GM19238 (cell line): ENCODE data around the gene ZNF786.
A peak's percentile ranks its signal among the peaks of the same experiment; 100 is the strongest.
"Not testable (repeated sequence)": the region's sequence is repeated elsewhere in the genome, so short reads cannot be mapped to it uniquely, and the experiment has no call there.

Source experiments
- DNase-seq: peaks from one replicate; pipeline ENCODE4 v3.0.0; 2011; ENCODE audit warnings: low spot score; ENCODE audit not compliant: insufficient read length

The ZNF786 gene

DNA sequence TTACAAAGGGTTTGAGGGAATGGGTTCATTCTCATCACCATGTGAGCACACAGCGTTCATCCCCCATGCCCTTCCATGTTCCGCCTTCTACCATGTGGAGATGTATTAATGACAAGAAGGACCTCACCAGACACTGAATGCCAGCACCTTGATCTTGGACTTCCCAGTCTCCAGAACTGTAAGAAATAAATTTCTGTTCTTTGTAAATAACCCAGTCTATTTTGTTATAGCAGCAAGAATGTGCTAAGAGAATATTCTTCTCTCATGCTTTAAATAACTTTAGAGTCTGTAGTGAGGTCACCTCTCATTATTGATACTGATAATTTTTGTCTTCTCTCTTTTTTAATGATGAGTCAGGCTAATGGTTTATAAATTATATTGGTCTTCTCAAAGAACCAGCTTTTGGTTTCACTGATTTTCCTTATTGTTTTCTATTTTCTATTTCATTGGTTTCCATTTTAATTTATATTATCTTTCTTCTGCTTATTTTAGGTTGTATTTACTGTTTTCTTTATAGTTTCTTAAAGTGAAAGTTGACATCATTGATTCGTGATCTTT is 59.1 kb downstream of the ZNF786 start:
- DNase-seq: no peak

DNA sequence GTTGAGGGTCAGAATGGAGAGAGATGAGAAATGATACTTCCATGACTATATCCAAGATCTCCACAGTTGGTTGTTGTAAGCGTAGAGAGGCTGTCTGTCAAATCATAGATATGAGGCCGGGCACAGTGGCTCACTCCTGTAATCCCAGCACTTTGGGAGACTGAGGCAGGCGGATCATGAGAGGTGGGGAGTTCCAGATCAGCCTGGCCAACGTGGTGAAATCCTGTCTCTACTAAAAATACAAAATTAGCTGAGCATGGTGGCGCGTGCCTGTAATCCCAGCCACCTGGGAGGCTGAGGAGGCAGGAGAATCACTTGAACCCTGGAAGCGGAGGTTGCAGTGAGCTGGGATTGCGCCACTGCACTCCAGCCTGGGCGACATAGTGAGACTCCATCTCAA is 60.1 kb downstream of the ZNF786 start:
- DNase-seq: not testable (repeated sequence)

DNA sequence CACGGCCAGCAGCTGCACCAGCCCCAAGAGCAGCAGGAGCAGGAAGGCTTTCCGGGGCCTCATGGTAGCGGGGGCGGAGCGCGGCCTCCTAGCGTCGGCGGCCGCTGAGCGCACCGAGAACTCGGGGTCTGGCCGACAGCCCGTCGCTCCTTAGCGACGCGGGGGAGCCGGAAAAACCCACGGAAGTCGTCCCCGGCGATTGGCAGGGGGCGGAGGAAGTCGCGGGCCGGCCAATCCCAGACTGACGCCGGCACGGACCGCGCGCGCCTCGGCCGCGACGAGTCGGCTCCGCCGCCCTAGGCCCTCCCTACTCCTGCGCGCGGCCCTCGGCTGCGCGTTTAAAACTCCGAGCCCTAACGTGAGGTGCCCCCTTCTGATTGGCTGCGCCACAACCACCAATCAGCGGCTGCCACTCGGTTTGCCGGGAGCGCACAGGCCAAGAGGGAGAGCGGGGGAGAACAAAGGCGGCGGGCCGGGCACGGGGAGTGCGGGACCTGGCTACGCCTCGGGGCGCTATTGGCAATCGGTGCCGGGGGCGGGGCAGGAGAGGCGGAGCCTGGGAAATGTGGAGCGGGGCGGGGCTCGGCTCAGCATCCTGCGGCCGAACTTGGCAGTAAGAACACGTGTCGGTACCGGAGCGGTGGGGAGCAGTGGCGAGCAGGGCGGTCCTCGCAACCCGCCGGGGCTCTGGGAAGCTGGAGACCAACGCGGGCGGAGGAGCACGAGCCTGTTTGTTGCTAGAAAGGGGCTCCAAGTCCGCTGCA is 62.0 kb downstream of the ZNF786 start, which contains the start of gene PDIA4:
Gene PDIA4 (minus strand): TSS at position 160 of the 764 bp plus-strand sequence. CDS start 97 bp downstream, at position 63.
- DNase-seq: peak; percentile 98

DNA sequence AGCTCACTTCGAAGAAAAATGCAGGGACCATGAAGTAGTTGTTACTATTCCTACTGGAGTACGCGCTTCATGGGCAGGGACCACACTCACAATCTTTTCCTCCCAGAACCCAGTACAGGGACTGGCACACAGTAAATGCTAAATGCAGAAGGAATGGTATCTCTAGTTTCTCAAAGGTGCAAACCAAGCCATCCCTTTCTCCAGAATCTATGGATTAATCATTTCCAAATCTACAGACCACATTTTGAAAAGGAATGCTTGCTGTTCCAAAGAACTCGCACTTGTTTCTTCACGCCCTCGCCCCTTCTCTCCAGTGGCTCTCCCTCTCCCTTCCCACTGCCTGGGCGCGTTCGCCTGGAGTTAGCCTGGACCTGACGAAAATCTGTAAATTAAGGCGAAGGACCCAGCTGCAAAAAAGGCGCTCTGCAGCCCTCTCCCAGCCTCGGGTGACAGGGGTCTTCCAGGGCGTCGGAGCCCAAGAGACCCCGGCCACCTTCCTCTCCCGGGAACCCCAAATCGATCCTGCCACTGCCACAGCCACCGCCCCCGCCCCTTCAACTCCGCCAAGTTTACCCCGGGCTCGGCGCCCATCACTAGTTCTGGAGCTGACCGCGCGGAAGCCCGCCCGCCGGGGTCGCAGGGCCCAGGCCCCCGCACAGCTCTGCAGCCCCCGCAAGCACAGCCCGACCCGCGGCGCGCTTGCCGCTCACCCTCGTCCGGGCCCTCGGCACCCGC is 62.7 kb downstream of the ZNF786 start:
- no peak for DNase-seq

DNA sequence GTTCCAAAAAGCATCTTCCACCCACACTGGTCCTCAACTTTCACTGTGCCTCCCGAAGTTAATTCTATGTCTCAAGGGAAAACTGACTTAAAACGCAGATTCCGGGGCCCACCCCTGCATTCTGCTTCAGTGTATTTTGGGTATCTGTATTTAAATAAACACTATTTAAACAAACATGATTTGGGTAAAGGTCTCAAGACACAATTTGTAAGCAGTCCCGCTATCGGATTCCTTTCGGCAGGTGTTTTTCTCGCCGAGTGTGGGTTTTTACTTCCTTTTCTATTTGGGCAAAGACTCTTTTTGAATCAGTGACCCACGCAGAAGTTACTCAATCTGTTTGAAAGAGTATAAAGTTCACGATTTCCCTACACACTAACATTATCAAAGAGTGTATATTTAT is 63.5 kb downstream of the ZNF786 start:
- peak; percentile 23 for DNase-seq

DNA sequence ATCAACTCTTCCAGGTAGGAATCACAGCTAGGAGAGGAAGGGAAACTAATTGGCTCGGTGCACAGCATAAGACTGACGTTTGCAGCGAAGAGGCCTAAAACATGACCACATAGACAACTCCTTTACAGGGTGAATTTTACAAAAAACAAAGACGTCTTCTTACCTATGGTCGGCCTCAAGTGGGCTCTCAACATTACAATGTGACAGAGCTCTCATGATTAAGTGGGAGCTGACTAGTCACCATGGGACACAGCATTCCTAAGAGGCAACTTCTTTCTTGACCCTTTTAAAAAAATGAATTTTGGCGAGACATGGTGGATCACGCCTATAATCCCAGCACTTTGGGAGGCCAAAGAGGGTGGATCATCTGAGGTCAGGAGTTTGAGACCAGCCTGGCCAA is 66.9 kb downstream of the ZNF786 start:
- no peak for DNase-seq

DNA sequence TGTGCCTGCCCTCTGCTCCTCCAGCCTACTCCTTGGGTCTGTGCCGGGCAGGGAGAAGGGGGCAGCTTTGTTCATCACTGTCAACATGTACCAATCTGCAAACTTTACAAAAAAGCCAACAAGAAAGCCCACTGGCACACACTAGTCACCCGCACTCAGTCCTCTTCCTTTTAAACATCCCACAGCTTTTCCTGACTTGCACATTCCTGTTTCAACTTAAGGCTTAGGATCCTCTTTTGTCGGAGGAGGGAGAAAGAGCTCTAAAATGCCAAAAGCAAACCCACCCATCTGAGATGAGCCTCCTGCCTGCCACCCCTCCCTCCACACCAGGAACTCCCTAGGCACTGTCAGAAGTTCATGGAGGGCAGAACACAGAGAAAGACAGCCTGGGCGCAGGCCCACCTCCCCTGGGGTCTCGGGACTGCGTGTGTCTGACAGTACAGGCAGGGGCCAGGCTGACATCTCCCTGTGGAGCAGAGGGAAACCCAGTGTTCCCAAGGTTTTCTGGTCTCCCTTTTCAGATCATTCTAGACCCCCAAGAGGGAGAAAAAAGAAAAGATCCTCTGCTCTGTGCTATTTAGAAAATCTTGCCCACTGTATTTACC is 67.7 kb downstream of the ZNF786 start:
- DNase-seq: no peak

DNA sequence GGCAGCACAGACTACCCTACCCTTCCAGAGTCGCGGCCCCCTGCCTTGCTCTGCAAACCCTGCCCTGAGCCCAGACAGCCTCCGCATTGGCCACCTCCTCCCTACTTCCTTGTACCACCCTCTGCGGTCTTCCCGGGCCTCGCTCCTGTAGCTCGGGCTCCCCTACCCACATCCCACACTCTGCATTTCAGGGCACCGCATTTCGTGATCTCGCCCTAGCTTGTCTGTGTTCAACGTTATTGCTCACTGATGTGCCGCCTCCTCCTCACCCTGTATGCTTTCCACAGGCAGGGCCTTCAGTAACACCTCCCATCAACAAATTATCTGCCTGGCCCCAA is 68.8 kb downstream of the ZNF786 start:
- no peak for DNase-seq

DNA sequence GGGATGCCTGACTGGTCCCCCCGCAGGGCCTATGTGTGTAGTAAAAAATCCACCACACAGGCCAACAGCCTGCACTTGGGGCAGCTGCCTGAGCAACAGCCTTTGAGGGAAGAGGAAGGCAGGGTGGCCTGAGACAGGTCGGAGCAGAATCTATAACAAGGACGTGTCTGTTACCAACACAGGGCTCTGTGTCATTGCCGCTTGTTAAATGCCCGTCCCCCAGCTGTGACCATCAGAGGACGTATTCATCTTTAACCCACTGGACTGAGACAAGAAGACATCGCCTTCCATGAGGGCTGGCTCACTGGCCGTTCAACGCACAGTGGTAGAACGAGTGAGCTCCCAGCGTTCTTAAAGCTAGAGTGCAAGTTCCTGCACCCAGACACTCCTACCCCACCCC is 70.0 kb downstream of the ZNF786 start:
- DNase-seq: no peak
